WI38 (cell line): Measurements from ENCODE around the gene LHPP.
A peak's percentile ranks its signal among the peaks of the same experiment; 100 is the strongest.

Experiments
- H3K4me3 ChIP-seq: 2 replicates; pipeline ENCODE4 v1.5.1; 2011; ENCODE audit warnings: low read depth, mild to moderate bottlenecking, control low read depth, low read length
- TF ChIP-seq, protein P1 (sequence below): IDR thresholded peaks from 2 replicates; pipeline ENCODE4 v1.5.1; 2012; ENCODE audit warnings: low read depth, mild to moderate bottlenecking, control low read depth, low read length

Gene LHPP

GRCh38 chr10:124529661-124530214, 68.1 kb downstream of the LHPP start:
- TF ChIP-seq, protein P1, sequence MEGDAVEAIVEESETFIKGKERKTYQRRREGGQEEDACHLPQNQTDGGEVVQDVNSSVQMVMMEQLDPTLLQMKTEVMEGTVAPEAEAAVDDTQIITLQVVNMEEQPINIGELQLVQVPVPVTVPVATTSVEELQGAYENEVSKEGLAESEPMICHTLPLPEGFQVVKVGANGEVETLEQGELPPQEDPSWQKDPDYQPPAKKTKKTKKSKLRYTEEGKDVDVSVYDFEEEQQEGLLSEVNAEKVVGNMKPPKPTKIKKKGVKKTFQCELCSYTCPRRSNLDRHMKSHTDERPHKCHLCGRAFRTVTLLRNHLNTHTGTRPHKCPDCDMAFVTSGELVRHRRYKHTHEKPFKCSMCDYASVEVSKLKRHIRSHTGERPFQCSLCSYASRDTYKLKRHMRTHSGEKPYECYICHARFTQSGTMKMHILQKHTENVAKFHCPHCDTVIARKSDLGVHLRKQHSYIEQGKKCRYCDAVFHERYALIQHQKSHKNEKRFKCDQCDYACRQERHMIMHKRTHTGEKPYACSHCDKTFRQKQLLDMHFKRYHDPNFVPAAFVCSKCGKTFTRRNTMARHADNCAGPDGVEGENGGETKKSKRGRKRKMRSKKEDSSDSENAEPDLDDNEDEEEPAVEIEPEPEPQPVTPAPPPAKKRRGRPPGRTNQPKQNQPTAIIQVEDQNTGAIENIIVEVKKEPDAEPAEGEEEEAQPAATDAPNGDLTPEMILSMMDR, result no peak
- H3K4me3 ChIP-seq, result no peak overlapping the region

DNA sequence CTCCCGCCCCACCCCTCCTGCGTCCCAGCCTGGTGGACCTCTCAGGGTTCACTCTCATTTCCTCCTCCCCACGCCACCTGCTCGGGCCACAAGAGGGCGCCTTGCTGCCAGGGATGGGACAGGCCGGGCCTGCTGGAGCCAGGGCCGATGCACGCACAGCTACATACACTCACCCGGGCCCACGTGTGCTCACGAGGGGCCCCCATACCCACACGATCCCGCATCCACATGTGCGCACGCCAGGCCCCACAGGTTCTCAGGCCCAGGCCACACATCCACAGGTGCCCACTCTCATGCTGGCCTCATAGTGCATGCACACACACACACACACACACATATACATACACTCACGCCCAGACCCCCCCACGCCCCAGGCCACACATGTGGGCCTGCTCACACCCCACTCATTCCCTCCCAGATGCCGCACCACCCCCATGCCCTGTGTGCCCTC, 68.6 kb downstream of the LHPP start:
- H3K4me3 ChIP-seq, result no peak overlapping the region
- TF ChIP-seq, protein P1, result peak; percentile 87

DNA sequence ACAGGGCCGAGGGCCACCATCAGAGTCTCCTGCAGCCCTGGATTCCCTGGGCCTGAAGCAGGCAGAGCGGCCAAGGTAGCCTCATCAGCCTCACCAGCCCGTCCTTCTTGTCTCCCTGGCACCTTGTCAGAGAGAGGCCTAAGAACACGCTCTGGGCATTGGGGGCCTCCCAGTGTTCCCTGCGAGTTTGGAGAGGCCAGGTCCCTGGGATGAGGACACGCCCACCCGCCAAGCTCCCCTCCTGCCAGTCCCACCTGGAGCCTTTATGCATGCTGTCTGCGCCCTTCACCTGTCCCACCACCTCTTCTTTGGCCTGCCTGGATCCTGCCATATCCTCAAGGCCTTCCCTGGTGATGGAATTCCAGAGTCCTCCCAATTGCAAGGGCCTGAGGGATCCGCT, 69.2 kb downstream of the LHPP start:
- TF ChIP-seq, protein P1, result no peak
- no peak overlapping the region for H3K4me3 ChIP-seq

DNA sequence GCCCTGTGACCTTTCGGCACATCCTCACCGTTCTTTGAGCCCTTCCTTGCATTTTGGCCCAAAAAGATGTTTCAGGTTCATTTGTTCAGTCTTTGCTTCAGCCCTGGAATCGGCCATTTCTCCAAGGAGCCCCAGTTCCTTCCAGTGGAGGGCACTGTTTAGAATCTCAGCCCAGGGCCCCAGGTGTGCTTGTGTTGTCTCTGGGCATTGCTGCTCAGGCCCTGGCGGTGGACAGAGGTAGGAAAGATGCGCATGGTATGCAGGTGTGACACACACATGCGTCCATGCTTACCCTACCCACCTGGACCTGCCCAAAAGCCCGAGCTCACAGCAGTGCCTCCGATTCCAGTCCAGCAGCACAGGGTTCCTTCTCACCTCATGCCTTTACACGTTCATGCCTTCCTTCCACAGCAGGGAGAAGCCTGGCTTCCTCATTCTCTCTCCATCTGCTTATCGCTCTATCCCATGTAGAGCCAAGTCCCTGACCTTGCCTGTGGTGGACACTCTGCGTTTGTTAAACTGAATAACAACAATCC, 70.6 kb downstream of the LHPP start:
- TF ChIP-seq, protein P1, result no peak; the same call in 1 of the 2 replicates
- no peak overlapping the region for H3K4me3 ChIP-seq

DNA sequence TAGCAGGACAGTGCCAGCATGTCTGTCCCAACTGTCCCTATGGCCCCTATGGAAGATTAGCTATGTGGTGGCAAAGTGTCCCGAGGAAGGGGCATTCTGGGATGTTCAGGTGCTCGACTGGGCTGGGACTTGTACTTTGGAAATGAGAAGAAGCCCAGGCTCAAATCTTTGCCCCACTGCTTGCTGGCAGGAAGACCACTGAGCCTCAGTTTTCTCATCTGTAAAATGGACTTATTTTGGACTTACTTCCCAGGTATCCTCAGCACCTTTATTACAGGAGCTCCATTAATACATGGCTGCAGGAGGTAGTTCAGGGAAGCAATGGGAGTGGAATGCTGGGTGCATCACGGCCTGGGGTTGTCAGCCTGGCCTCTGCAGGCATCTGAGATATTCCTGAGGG, 71.2 kb downstream of the LHPP start:
- H3K4me3 ChIP-seq, result no peak overlapping the region

GRCh38 chr10:124533266-124533665, 71.6 kb downstream of the LHPP start:
- H3K4me3 ChIP-seq, result no peak overlapping the region

More for the DNA sequence above, 71.2 kb downstream of the LHPP start:
- TF ChIP-seq, protein P1, result no peak

DNA sequence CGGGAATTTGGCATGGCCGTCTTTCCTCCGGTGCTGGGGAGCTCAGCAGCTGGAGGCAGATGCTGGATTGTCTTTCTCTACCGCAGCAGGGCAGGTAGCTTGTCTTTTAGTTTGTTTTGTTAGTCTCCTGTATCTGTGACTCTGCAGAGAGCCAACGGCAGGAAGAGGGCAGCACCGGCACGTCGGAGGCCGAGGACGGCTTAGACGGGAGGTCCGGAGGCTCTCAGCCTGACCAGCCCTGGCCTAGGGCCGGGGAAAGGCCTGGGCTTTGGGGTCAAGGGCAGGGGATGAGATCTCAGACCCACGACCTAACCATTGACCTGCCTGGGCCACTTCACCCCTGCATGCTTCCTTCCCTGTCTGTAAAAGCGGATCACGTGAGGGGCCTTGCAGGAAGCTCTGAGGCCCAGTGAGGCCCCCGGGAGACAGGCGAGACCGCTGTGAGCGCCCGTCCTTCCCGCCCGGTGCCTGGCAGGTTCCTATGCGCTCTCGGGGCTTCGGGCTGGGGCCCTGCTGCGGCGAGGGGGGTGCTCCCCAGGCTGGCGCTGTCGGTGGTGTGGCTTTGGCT, 72.7 kb downstream of the LHPP start:
- TF ChIP-seq, protein P1, result no peak
- no peak overlapping the region for H3K4me3 ChIP-seq

More at GRCh38 chr10:124533266-124533665, 71.6 kb downstream of the LHPP start:
- TF ChIP-seq, protein P1, result no peak
